WTC11 (cell line): ENCODE measurements around the gene TCF12.

Experiments
- ATF3 ChIP-seq: sonication (generic); formaldehyde crosslinking; conservative IDR thresholded peaks from 2 replicates; pipeline ENCODE4 v1.8.1; 2022; ENCODE audit warnings: mild to moderate bottlenecking, missing genetic modification reagents
- ATF6 ChIP-seq: sonication (generic); formaldehyde crosslinking; IDR thresholded peaks from 2 replicates; pipeline ENCODE4 v1.8.1; 2023; ENCODE audit warnings: mild to moderate bottlenecking, missing genetic modification reagents
- CTCF ChIP-seq: fragments of 200-600 bp; IDR thresholded peaks from 2 replicates; pipeline ENCODE4 v1.8.0; 2022; ENCODE audit warnings: antibody characterized with exemption
- E2F1 ChIP-seq: sonication (generic); formaldehyde crosslinking; IDR thresholded peaks from 2 replicates; pipeline ENCODE4 v1.8.0; 2022; ENCODE audit warnings: mild to moderate bottlenecking, missing genetic modification reagents
- FOXP4 ChIP-seq: sonication (generic); formaldehyde crosslinking; IDR thresholded peaks from 2 replicates; pipeline ENCODE4 v1.8.0; 2022; ENCODE audit warnings: mild to moderate bottlenecking, missing genetic modification reagents
- NFE2L1 ChIP-seq: sonication (generic); formaldehyde crosslinking; IDR thresholded peaks from 2 replicates; pipeline ENCODE4 v1.8.1; 2023; ENCODE audit warnings: missing genetic modification reagents
- NFYB ChIP-seq: sonication (generic); formaldehyde crosslinking; conservative IDR thresholded peaks from 2 replicates; pipeline ENCODE4 v1.8.0; 2022; ENCODE audit warnings: low read depth, missing genetic modification reagents
- PRDM15 ChIP-seq: sonication (generic); formaldehyde crosslinking; IDR thresholded peaks from 2 replicates; pipeline ENCODE4 v1.8.0; 2022; ENCODE audit warnings: missing genetic modification reagents
- SMAD3 ChIP-seq: sonication (generic); formaldehyde crosslinking; IDR thresholded peaks from 2 replicates; pipeline ENCODE4 v1.8.0; 2022; ENCODE audit warnings: missing genetic modification reagents, mild to moderate bottlenecking, borderline replicate concordance
- USF1 ChIP-seq: sonication (generic); formaldehyde crosslinking; IDR thresholded peaks from 2 replicates; pipeline ENCODE4 v1.8.0; 2022; ENCODE audit warnings: mild to moderate bottlenecking, missing genetic modification reagents
- ZBTB21 ChIP-seq: sonication (generic); formaldehyde crosslinking; IDR thresholded peaks from 2 replicates; pipeline ENCODE4 v1.8.1; 2023; ENCODE audit warnings: mild to moderate bottlenecking, missing genetic modification reagents, borderline replicate concordance
- ZNF232 ChIP-seq: sonication (generic); formaldehyde crosslinking; IDR thresholded peaks from 2 replicates; pipeline ENCODE4 v1.8.0; 2022; ENCODE audit warnings: mild to moderate bottlenecking, missing genetic modification reagents

- TF ChIP-seq FOXP4 (CRISPR knock-in tag), result no peak
- no peak for TF ChIP-seq ZBTB21 (CRISPR knock-in tag)
- TF ChIP-seq ATF6 (CRISPR knock-in tag), result no peak
- TF ChIP-seq SMAD3, result no peak
- TF ChIP-seq E2F1, result no peak
- no peak for TF ChIP-seq CTCF
- TF ChIP-seq NFYB (CRISPR knock-in tag), result no peak
- TF ChIP-seq ATF3 (CRISPR knock-in tag), result no peak
- TF ChIP-seq NFE2L1 (CRISPR knock-in tag), result no peak
- TF ChIP-seq USF1 (CRISPR knock-in tag), result no peak
- no peak for TF ChIP-seq ZNF232
- TF ChIP-seq PRDM15 (CRISPR knock-in tag), result no peak
These were observed 41.7 kb downstream of the TCF12 start for GRCh38 chr15:56960116-56960515.
